GM12878 (cell line): ENCODE data around the gene ZBTB18. TPM values are rescaled to one million over a fixed set of nuclear protein-coding genes. Genes with fewer than 3 reads are reported as not detected.

Source experiments
- ATAC-seq: fragments of 200-7000 bp; cut with Tn5 transposase; 3 replicates; pipeline ENCODE4 v1.9.1; 2020; ENCODE audit warnings: mild to moderate bottlenecking, moderate library complexity
- BruUV-seq: library from RNA; stranded (reverse); fragments of 400-500 nt; replicated peaks from 2 replicates; lab custom pipeline; 2021; lab: Mats Ljungman, UMichigan
- CTCF ChIA-PET: fragments of 300-600 bp; sonication (Branson Sonifier 250); formaldehyde crosslinking; extraction: SDS; loops from one replicate; lab custom pipeline; 2021; ENCODE audit warnings: inconsistent platforms; lab: Yijun Ruan, JAX
- POLR2A ChIA-PET: fragments of 350-600 bp; formaldehyde crosslinking; extraction: SDS; loops from one replicate; lab custom pipeline; 2021; ENCODE audit warnings: inconsistent platforms; lab: Charles Lee
- RAD21 ChIA-PET: fragments of 300-600 bp; sonication (Branson Sonifier 250); formaldehyde crosslinking; loops from one replicate; lab custom pipeline; 2023; ENCODE audit warnings: antibody characterized with exemption; ENCODE audit not compliant: unreplicated experiment; lab: Charles Lee
- SMC1A ChIA-PET: fragments of 300-600 bp; sonication (Branson Sonifier 250); formaldehyde crosslinking; loops from one replicate; lab custom pipeline; 2023; ENCODE audit not compliant: unreplicated experiment, uncharacterized antibody; lab: Charles Lee
- DNase-seq: peaks from one replicate; pipeline ENCODE4 v3.0.0-alpha.2; 2011; ENCODE audit warnings: low read depth, low spot score
- FAIRE-seq: peaks from 3 replicates; lab custom pipeline; 2011; peaks lifted over from hg19 to GRCh38; lab: Jason Lieb, UNC
- H2AFZ ChIP-seq: 2 replicates; pipeline ENCODE4 v1.6.0; 2011; ENCODE audit warnings: low read depth, low read length, control low read depth; ENCODE audit not compliant: control insufficient read depth
- H3K27ac ChIP-seq: 2 replicates; pipeline ENCODE4 v1.5.1; 2011; ENCODE audit warnings: control low read depth; ENCODE audit not compliant: control insufficient read depth, insufficient read depth
- H3K27me3 ChIP-seq, 2 experiments: replicated peaks in 1 of 2; 2 replicates each; pipeline versions ENCODE4 v1.6.0 to v1.6.1; 2011; ENCODE audit warnings: low read length in 1 of 2; ENCODE audit not compliant: control insufficient read depth in 2 of 2, insufficient read depth in 2 of 2
- H3K36me3 ChIP-seq, 2 experiments: 2 replicates each; pipeline ENCODE4 v1.5.1; 2011; ENCODE audit warnings: low read length in 1 of 2; ENCODE audit not compliant: control insufficient read depth in 2 of 2, insufficient read depth in 2 of 2
- H3K4me1 ChIP-seq: 2 replicates; pipeline ENCODE4 v1.6.1; 2011; ENCODE audit warnings: mild to moderate bottlenecking, low read length, moderate library complexity, mixed read lengths; ENCODE audit not compliant: control insufficient read depth, insufficient read depth
- H3K4me2 ChIP-seq: 2 replicates; pipeline ENCODE4 v1.6.0; 2011; ENCODE audit warnings: control low read depth; ENCODE audit not compliant: control insufficient read depth, insufficient read depth
- H3K4me3 ChIP-seq: fragments of 200-600 bp; sonication (generic); 2 replicates; pipeline ENCODE4 v1.5.1; 2016
- H3K79me2 ChIP-seq: 2 replicates; pipeline ENCODE4 v1.6.0; 2011; ENCODE audit warnings: low read length; ENCODE audit not compliant: control insufficient read depth, insufficient read depth
- H3K9ac ChIP-seq: 2 replicates; pipeline ENCODE4 v1.8.0; 2011; ENCODE audit warnings: low read length, control low read depth, mixed read lengths; ENCODE audit not compliant: control insufficient read depth, insufficient read depth
- H3K9me3 ChIP-seq: replicated peaks from 3 replicates; pipeline ENCODE4 v1.5.1; 2011; ENCODE audit warnings: mild to moderate bottlenecking, low read length; ENCODE audit not compliant: control insufficient read depth, insufficient read depth
- H4K20me1 ChIP-seq: 2 replicates; pipeline ENCODE4 v1.6.0; 2011; ENCODE audit not compliant: control insufficient read depth, insufficient read depth
- BCL11A ChIP-seq: IDR thresholded peaks from 2 replicates; pipeline ENCODE4 v1.6.1; 2011; ENCODE audit warnings: low read depth, low read length
- BHLHE40 ChIP-seq, 2 experiments: fragments of 450-650 bp in 1 of 2; IDR thresholded peaks; 2 replicates each; pipeline ENCODE4 v1.6.1; 2011 to 2017; ENCODE audit warnings: low read depth in 2 of 2, borderline replicate concordance in 1 of 2, improper control_type of control experiment in 1 of 2, low read length in 1 of 2, mild to moderate bottlenecking in 1 of 2
- CBX5 ChIP-seq: sonication (generic); IDR thresholded peaks from 2 replicates; pipeline ENCODE4 v1.6.1; 2016; ENCODE audit warnings: low read depth, moderate library complexity, mild to moderate bottlenecking, inconsistent platforms
- DPF2 ChIP-seq: fragments of 450-650 bp; IDR thresholded peaks from 2 replicates; pipeline ENCODE4 v1.6.1; 2017; ENCODE audit warnings: mild to moderate bottlenecking
- ESRRA ChIP-seq: IDR thresholded peaks from 2 replicates; pipeline ENCODE4 v1.6.1; 2012; ENCODE audit warnings: mild to moderate bottlenecking, low read length, improper control_type of control experiment
- IRF4 ChIP-seq: IDR thresholded peaks from 2 replicates; pipeline ENCODE4 v1.6.1; 2011; ENCODE audit warnings: low read depth, low read length
- JUNB ChIP-seq: IDR thresholded peaks from 2 replicates; pipeline ENCODE4 v1.6.1; 2016; ENCODE audit warnings: antibody characterized with exemption, mild to moderate bottlenecking
- NR2F1 ChIP-seq: fragments of 450-650 bp; conservative IDR thresholded peaks from 2 replicates; pipeline ENCODE4 v1.6.1; 2017; ENCODE audit warnings: mild to moderate bottlenecking
- PAX5 ChIP-seq: IDR thresholded peaks from 2 replicates; pipeline ENCODE4 v1.6.1; 2011; ENCODE audit warnings: low read depth, low read length, borderline replicate concordance
- RAD51 ChIP-seq: fragments of 450-650 bp; IDR thresholded peaks from 2 replicates; pipeline ENCODE4 v1.6.1; 2016; ENCODE audit warnings: moderate library complexity, mild to moderate bottlenecking, inconsistent platforms
- RCOR1 ChIP-seq: conservative IDR thresholded peaks from 2 replicates; pipeline ENCODE4 v1.6.1; 2012; ENCODE audit warnings: low read depth, low read length, improper control_type of control experiment
- SMC3 ChIP-seq: IDR thresholded peaks from 2 replicates; pipeline ENCODE4 v1.6.1; 2011; ENCODE audit warnings: low read length, improper control_type of control experiment, borderline replicate concordance
- SREBF1 ChIP-seq: IDR thresholded peaks from 2 replicates; pipeline ENCODE4 v1.6.1; 2012; ENCODE audit warnings: mild to moderate bottlenecking, low read length
- STAT3 ChIP-seq: IDR thresholded peaks from 2 replicates; pipeline ENCODE4 v1.6.1; 2011; ENCODE audit warnings: low read depth, low read length, improper control_type of control experiment
- TARDBP ChIP-seq: IDR thresholded peaks from 2 replicates; pipeline ENCODE4 v1.6.1; 2016; ENCODE audit warnings: borderline replicate concordance
- TCF12 ChIP-seq: IDR thresholded peaks from 2 replicates; pipeline ENCODE4 v1.6.1; 2011; ENCODE audit warnings: low read depth, mild to moderate bottlenecking, low read length
- WRNIP1 ChIP-seq: IDR thresholded peaks from 2 replicates; pipeline ENCODE4 v1.6.1; 2011; ENCODE audit warnings: low read depth, low read length, improper control_type of control experiment, borderline replicate concordance
- ZNF207 ChIP-seq: fragments of 450-650 bp; IDR thresholded peaks from 2 replicates; pipeline ENCODE4 v1.6.1; 2014; ENCODE audit warnings: antibody characterized with exemption, mild to moderate bottlenecking, borderline replicate concordance
- ZNF384 ChIP-seq: IDR thresholded peaks from 2 replicates; pipeline ENCODE4 v1.6.1; 2012; ENCODE audit warnings: low read depth, mild to moderate bottlenecking, low read length, improper control_type of control experiment, borderline replicate concordance
- WGBS: methylation state at CpG from one replicate; pipeline ENCODE4 v1.1.6; 2016; ENCODE audit warnings: low lambda C conversion rate; ENCODE audit not compliant: insufficient replicate concordance, insufficient coverage; ENCODE audit errors: missing lambda C conversion rate; 5-methylcytosine and 5-hydroxymethylcytosine counted together
- in situ Hi-C: fragments of 300-500 bp; cut with MboI; formaldehyde crosslinking; loops from 9 replicates; pipeline ENCODE4 v1.14.3; 2018; ENCODE audit warnings: mixed read lengths
- intact Hi-C: fragments of 100-400 bp; cut with micrococcal nuclease; formaldehyde crosslinking; loops from one replicate; pipeline ENCODE4 v1.14.2; 2022; ENCODE audit not compliant: unreplicated experiment
- polyA plus RNA-seq, 11 experiments: library from polyadenylated mRNA; depleted of rRNA in 4 of 11; unstranded in 6 of 11; stranded (reverse) in 5 of 11; fragments of >200 nt; fragmentation: Nextera tagmentation in 4 of 11; fragmentation: Illumina TruSeq in 1 of 11; extraction: Ambion mirVana in 4 of 11; extraction: Trizol in 1 of 11; gene quantifications; 1 replicate in 1 of 11; 2 replicates in 10 of 11; pipeline versions ENCODE4 v1.2.1 to v1.2.3, GENCODE V29; 2011 to 2016; ENCODE audit warnings: inconsistent platforms in 2 of 11, missing spikeins in 2 of 11, low read depth in 1 of 11
- total RNA-seq, 4 experiments: library from RNA; depleted of rRNA in 3 of 4; stranded (reverse); fragments of >200 nt in 3 of 4; fragmentation: Illumina TruSeq in 1 of 4; extraction: Trizol in 1 of 4; gene quantifications; 2 replicates each; pipeline versions ENCODE4 v1.2.1 to v1.2.3, GENCODE V29; 2013 to 2021

Gene ZBTB18
- total and polyA plus RNA-seq, 10 of the 15 experiments (the other 5 are each of a cell fraction or from before 2014, with no cell fraction given) = 0.27 to 8.6 (median 6.1) TPM

DNA sequence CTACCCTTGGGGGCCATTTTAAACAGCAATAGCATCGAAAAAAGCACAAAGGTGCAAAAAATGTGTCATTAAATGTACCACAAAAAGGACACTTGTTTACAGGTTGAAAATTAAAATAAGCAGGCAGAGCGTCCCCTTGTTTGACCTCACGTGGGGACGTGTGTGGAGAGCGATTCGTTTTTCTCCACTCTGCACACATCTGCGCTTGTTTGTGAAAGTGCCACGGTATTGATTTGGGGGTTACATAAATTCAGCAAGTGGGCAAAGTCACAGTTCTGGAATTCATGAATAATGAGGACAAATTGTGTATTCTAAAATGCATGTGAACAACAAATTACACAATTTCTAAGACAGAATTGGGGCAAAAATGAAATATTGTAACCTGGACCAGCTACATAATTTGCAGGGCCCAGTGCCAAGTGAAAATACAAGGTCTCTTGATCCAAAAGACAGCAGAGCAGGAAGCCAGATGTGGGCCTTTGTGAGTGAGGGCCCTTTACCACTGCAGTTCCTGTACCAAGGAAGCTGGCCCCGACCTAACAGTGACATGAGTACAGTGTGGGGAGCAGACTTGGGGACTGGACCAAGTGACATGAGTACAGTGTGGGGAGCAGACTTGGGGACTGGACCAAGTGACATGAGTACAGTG is 43.9 kb downstream of the ZBTB18 start:
- Histone ChIP-seq H3K27ac (no peak overlapping the region), H3K9me3 (no peaks in the 10 kb centered on the region), H3K79me2 (no peaks in the 10 kb centered on the region), H3K27me3 (peaks cover 0 to 4% of the 10 kb centered on the region in 2 experiments; a peak in 1 of 4 replicates), H4K20me1 (no peaks in the 10 kb centered on the region), H3K36me3 (no peaks in the 10 kb centered on the region), H3K4me3 (no peak overlapping the region), H3K4me2 (no peak overlapping the region), H3K9ac (no peak overlapping the region), H3K4me1 (no peaks in the 10 kb centered on the region), H2AFZ (no peak overlapping the region)
- DNase-seq = no peak
- BruUV-seq = no TSS peak
- no peak for ATAC-seq
- ChIA-PET SMC1A (no interaction called here), RAD21 (no interaction called here), POLR2A (no interaction called here), CTCF (no interaction called here)
- no peak for TF ChIP-seq SREBF1
- no peak for TF ChIP-seq WRNIP1
- no peak for TF ChIP-seq PAX5
- no peak for TF ChIP-seq NR2F1
- no peak for TF ChIP-seq TARDBP
- no peak for TF ChIP-seq BHLHE40 (IDR thresholded peaks at IDR 0.05; ENCODE audit: borderline replicate concordance in 1 of 2, low read depth in 2 of 2, low read length in 1 of 2)
- no peak for TF ChIP-seq STAT3
- no peak for TF ChIP-seq RCOR1
- no peak for TF ChIP-seq CBX5
- no peak for TF ChIP-seq ESRRA
- TF ChIP-seq IRF4 = no peak
- no peak for TF ChIP-seq ZNF207
- TF ChIP-seq TCF12 = no peak
- TF ChIP-seq DPF2 = no peak
- TF ChIP-seq ZNF384 = no peak
- no peak for TF ChIP-seq RAD51
- TF ChIP-seq JUNB = no peak
- TF ChIP-seq SMC3 = no peak
- no peak for TF ChIP-seq BCL11A
- intact Hi-C loops (no loop called here), in situ Hi-C loops (no loop called here)
- WGBS = 33% methylated on average over 9 of the region's 9 CpGs
- no peak for FAIRE-seq
